GM12878 (cell line): ENCODE data around the gene CISTR. TPM values are rescaled to one million over a fixed set of nuclear protein-coding genes. Genes with fewer than 3 reads are reported as not detected.
A peak's percentile ranks its signal among the peaks of the same experiment; 100 is the strongest.

Source experiments
- BACH1 ChIP-seq: fragments of 450-650 bp; IDR thresholded peaks from 2 replicates; pipeline ENCODE4 v1.6.1; 2017; ENCODE audit warnings: mild to moderate bottlenecking, borderline replicate concordance
- BHLHE40 ChIP-seq, 2 experiments: fragments of 450-650 bp in 1 of 2; IDR thresholded peaks; 2 replicates each; pipeline ENCODE4 v1.6.1; 2011 to 2017; ENCODE audit warnings: low read depth in 2 of 2, borderline replicate concordance in 1 of 2, improper control_type of control experiment in 1 of 2, low read length in 1 of 2, mild to moderate bottlenecking in 1 of 2
- E2F8 ChIP-seq: fragments of 450-650 bp; IDR thresholded peaks from 2 replicates; pipeline ENCODE4 v1.6.1; 2018; ENCODE audit warnings: mild to moderate bottlenecking, low read depth, moderate library complexity; ENCODE audit not compliant: partially characterized antibody
- GATAD2B ChIP-seq: fragments of 450-650 bp; conservative IDR thresholded peaks from 2 replicates; pipeline ENCODE4 v1.6.1; 2017; ENCODE audit warnings: low read depth, mild to moderate bottlenecking, moderate library complexity
- IKZF1 ChIP-seq: fragments of 450-650 bp; conservative IDR thresholded peaks from 2 replicates; pipeline ENCODE4 v1.6.1; 2017; ENCODE audit warnings: antibody characterized with exemption, mild to moderate bottlenecking
- KDM1A ChIP-seq: fragments of 200-600 bp; sonication (generic); IDR thresholded peaks from 2 replicates; pipeline ENCODE4 v1.6.1; 2016; ENCODE audit warnings: borderline replicate concordance
- NFIC ChIP-seq: IDR thresholded peaks from 2 replicates; pipeline ENCODE4 v1.6.1; 2012; ENCODE audit warnings: low read depth, mild to moderate bottlenecking, inconsistent platforms, low read length, moderate library complexity
- NR2F1 ChIP-seq: fragments of 450-650 bp; conservative IDR thresholded peaks from 2 replicates; pipeline ENCODE4 v1.6.1; 2017; ENCODE audit warnings: mild to moderate bottlenecking
- PML ChIP-seq: IDR thresholded peaks from 2 replicates; pipeline ENCODE4 v1.6.1; 2012; ENCODE audit warnings: low read length, inconsistent platforms
- POLR2A ChIP-seq: IDR thresholded peaks from 2 replicates; pipeline ENCODE4 v1.6.1; 2011; ENCODE audit warnings: low read depth, mild to moderate bottlenecking, low read length
- POLR2AphosphoS2 ChIP-seq: IDR thresholded peaks from 2 replicates; pipeline ENCODE4 v1.6.1; 2011; ENCODE audit warnings: low read depth, mild to moderate bottlenecking, low read length, improper control_type of control experiment, moderate library complexity
- RAD51 ChIP-seq: fragments of 450-650 bp; IDR thresholded peaks from 2 replicates; pipeline ENCODE4 v1.6.1; 2016; ENCODE audit warnings: moderate library complexity, mild to moderate bottlenecking, inconsistent platforms
- SMARCA5 ChIP-seq: fragments of 450-650 bp; IDR thresholded peaks from 2 replicates; pipeline ENCODE4 v1.6.1; 2017; ENCODE audit warnings: mild to moderate bottlenecking
- SP1 ChIP-seq: IDR thresholded peaks from one replicate; pipeline ENCODE4 v1.6.1; 2011; ENCODE audit warnings: low read depth, low read length
- SUZ12 ChIP-seq: fragments of 200-600 bp; sonication (generic); IDR thresholded peaks from one replicate; pipeline ENCODE4 v1.6.1; 2018; ENCODE audit warnings: antibody characterized with exemption, mild to moderate bottlenecking; ENCODE audit not compliant: unreplicated experiment
- TCF12 ChIP-seq: IDR thresholded peaks from 2 replicates; pipeline ENCODE4 v1.6.1; 2011; ENCODE audit warnings: low read depth, mild to moderate bottlenecking, low read length
- TCF7 ChIP-seq: IDR thresholded peaks from 2 replicates; pipeline ENCODE4 v1.6.1; 2014; ENCODE audit warnings: antibody characterized with exemption, borderline replicate concordance
- polyA plus RNA-seq, 11 experiments: library from polyadenylated mRNA; depleted of rRNA in 4 of 11; unstranded in 6 of 11; stranded (reverse) in 5 of 11; fragments of >200 nt; fragmentation: Nextera tagmentation in 4 of 11; fragmentation: Illumina TruSeq in 1 of 11; extraction: Ambion mirVana in 4 of 11; extraction: Trizol in 1 of 11; gene quantifications; 1 replicate in 1 of 11; 2 replicates in 10 of 11; pipeline versions ENCODE4 v1.2.1 to v1.2.3, GENCODE V29; 2011 to 2016; ENCODE audit warnings: inconsistent platforms in 2 of 11, missing spikeins in 2 of 11, low read depth in 1 of 11
- total RNA-seq, 4 experiments: library from RNA; depleted of rRNA in 3 of 4; stranded (reverse); fragments of >200 nt in 3 of 4; fragmentation: Illumina TruSeq in 1 of 4; extraction: Trizol in 1 of 4; gene quantifications; 2 replicates each; pipeline versions ENCODE4 v1.2.1 to v1.2.3, GENCODE V29; 2013 to 2021
- TF ChIP-seq, protein P1 (sequence below): fragments of 150-350 bp; IDR thresholded peaks from 2 replicates; pipeline ENCODE4 v1.6.1; 2014; ENCODE audit warnings: mild to moderate bottlenecking, low read depth, low read length
- TF ChIP-seq, protein P2 (sequence below): fragments of 450-650 bp; IDR thresholded peaks from 2 replicates; pipeline ENCODE4 v1.6.1; 2017; ENCODE audit warnings: mild to moderate bottlenecking, moderate library complexity
- TF ChIP-seq, protein P3 (sequence below): fragments of 450-650 bp; IDR thresholded peaks from 2 replicates; pipeline ENCODE4 v1.6.1; 2017; ENCODE audit warnings: mild to moderate bottlenecking, low read depth, inconsistent platforms; ENCODE audit not compliant: poor library complexity, severe bottlenecking

CISTR gene
- total and polyA plus RNA-seq, 10 of the 15 experiments (the other 5 are each of a cell fraction or from before 2014, with no cell fraction given), result 0.26 TPM; not detected in 9

DNA sequence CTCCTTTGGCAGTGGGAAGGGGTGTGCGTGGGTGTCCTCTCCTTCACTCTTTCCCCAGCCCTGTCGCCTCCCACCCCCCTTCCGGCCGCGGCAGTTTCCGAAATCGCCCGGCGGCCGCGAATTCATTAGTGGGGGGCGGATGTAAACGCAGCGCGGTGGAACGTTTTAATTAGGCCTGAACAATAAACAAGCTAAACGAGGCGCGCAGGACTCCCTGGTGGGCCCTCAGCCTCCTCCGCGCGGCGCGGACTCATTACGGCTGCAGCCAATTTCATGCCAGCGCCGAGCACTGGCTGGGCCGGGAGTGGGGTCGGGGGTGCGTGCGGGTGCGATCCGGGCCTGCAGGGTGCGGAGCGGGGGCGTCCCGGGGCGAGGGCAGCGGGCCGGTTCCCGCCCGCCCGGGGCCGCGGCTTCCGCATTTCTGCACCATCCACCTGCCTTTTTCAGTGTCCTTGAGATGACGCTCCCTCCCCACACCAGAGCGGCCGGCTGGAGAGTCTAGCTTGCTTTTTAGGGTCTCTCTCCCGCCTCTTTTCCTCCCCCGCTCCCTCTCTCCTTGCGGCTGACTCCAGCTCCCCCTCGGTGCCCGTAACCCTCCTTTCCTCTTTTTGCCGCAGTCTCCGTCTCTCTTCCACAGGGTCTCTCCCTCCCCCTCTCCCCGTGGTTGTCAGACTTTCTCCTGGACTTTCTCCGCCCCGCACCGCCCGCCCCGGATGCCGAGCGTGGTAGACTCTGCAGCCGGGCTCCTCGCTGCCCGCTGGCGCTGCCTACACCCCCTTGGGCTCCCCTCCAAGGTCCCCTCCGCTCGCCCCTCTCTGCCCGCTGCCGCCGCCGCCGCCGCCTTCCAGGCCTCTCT lies at the start of gene CISTR (continued):
- TF ChIP-seq NR2F1 (peak; percentile 70), PML (no peak), TCF12 (no peak), BACH1 (peak; percentile 71), SUZ12 (no peak), SP1 (no peak), BHLHE40 (IDR thresholded peaks at IDR 0.05; ENCODE audit: borderline replicate concordance in 1 of 2, low read depth in 2 of 2, low read length in 1 of 2) (peak in 1 of 2 experiments; percentile 58; a peak in 2 of 4 replicates), KDM1A (no peak), IKZF1 (peak; percentile 78), GATAD2B (peak; percentile 94), NFIC (no peak), RAD51 (no peak), TCF7 (no peak), POLR2AphosphoS2 (no peak), SMARCA5 (peak; percentile 34; the same call in 1 of the 2 replicates), E2F8 (no peak), POLR2A (no peak)
- TF ChIP-seq, protein P1, sequence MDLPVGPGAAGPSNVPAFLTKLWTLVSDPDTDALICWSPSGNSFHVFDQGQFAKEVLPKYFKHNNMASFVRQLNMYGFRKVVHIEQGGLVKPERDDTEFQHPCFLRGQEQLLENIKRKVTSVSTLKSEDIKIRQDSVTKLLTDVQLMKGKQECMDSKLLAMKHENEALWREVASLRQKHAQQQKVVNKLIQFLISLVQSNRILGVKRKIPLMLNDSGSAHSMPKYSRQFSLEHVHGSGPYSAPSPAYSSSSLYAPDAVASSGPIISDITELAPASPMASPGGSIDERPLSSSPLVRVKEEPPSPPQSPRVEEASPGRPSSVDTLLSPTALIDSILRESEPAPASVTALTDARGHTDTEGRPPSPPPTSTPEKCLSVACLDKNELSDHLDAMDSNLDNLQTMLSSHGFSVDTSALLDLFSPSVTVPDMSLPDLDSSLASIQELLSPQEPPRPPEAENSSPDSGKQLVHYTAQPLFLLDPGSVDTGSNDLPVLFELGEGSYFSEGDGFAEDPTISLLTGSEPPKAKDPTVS, result no peak
- TF ChIP-seq, protein P2, sequence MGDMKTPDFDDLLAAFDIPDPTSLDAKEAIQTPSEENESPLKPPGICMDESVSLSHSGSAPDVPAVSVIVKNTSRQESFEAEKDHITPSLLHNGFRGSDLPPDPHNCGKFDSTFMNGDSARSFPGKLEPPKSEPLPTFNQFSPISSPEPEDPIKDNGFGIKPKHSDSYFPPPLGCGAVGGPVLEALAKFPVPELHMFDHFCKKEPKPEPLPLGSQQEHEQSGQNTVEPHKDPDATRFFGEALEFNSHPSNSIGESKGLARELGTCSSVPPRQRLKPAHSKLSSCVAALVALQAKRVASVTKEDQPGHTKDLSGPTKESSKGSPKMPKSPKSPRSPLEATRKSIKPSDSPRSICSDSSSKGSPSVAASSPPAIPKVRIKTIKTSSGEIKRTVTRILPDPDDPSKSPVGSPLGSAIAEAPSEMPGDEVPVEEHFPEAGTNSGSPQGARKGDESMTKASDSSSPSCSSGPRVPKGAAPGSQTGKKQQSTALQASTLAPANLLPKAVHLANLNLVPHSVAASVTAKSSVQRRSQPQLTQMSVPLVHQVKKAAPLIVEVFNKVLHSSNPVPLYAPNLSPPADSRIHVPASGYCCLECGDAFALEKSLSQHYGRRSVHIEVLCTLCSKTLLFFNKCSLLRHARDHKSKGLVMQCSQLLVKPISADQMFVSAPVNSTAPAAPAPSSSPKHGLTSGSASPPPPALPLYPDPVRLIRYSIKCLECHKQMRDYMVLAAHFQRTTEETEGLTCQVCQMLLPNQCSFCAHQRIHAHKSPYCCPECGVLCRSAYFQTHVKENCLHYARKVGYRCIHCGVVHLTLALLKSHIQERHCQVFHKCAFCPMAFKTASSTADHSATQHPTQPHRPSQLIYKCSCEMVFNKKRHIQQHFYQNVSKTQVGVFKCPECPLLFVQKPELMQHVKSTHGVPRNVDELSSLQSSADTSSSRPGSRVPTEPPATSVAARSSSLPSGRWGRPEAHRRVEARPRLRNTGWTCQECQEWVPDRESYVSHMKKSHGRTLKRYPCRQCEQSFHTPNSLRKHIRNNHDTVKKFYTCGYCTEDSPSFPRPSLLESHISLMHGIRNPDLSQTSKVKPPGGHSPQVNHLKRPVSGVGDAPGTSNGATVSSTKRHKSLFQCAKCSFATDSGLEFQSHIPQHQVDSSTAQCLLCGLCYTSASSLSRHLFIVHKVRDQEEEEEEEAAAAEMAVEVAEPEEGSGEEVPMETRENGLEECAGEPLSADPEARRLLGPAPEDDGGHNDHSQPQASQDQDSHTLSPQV, result 0 out of 2 replicates have a peak, but pooled peaks have one; percentile 22
- TF ChIP-seq, protein P3, sequence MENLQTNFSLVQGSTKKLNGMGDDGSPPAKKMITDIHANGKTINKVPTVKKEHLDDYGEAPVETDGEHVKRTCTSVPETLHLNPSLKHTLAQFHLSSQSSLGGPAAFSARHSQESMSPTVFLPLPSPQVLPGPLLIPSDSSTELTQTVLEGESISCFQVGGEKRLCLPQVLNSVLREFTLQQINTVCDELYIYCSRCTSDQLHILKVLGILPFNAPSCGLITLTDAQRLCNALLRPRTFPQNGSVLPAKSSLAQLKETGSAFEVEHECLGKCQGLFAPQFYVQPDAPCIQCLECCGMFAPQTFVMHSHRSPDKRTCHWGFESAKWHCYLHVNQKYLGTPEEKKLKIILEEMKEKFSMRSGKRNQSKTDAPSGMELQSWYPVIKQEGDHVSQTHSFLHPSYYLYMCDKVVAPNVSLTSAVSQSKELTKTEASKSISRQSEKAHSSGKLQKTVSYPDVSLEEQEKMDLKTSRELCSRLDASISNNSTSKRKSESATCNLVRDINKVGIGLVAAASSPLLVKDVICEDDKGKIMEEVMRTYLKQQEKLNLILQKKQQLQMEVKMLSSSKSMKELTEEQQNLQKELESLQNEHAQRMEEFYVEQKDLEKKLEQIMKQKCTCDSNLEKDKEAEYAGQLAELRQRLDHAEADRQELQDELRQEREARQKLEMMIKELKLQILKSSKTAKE, result no peak
